SK-N-DZ (cell line): ENCODE results near the gene ACSL5.

Source experiments
- DNase-seq: peaks from one replicate; pipeline ENCODE4 v3.0.0-alpha.2; 2015; ENCODE audit warnings: low spot score

Gene ACSL5

DNA sequence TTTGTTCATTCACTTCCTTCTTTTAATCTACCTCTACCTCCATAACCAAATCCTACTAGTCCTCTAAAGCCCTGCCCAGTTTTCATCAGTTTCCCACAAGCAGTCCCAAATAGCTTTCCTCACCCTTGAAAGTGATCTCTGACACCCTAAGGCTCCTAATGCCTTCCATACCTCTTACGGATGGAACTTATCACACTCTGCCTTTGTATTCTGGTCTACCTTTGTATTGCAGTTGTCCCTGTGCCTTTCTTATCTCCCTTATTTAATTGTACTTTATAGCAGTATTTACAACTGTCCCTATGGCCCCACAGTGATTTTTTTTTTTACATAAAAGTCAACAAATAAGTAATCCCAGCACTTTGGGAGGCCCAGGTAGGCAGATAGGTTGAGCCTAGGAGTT is 33.8 kb downstream of the ACSL5 start:
- no peak for DNase-seq

DNA sequence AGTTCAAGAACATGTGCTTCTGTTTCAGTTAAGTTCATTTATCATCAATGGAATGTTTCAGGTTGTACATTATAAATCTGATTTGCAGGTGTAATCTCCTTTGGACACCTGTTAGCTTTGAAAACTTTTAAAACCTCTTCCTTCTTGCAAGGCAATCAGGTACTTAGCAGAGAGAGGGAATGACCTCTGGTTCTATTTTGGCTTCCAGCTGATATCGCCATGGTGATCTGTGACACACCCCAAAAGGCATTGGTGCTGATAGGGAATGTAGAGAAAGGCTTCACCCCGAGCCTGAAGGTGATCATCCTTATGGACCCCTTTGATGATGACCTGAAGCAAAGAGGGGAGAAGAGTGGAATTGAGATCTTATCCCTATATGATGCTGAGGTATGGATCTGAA is 35.4 kb downstream of the ACSL5 start:
- DNase-seq: no peak

DNA sequence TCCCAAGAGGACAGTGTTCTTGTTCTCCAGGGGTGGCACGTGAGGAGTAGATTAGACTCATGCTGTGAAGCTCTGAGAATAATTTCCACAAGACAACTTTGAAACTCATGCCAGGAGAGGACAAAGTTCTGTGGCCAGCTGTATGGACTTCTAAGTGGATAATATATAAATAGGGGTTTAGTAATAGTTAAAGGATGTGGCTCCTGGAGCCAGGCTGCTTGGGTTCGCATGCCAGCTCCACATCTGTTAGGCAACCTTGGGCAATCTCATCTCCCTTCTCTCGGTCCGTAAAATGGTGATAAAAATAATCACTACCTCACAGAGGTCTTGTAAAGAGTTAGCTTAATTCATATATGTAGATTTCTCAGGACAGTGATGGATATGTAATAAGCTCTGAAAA is 35.8 kb downstream of the ACSL5 start:
- no peak for DNase-seq

DNA sequence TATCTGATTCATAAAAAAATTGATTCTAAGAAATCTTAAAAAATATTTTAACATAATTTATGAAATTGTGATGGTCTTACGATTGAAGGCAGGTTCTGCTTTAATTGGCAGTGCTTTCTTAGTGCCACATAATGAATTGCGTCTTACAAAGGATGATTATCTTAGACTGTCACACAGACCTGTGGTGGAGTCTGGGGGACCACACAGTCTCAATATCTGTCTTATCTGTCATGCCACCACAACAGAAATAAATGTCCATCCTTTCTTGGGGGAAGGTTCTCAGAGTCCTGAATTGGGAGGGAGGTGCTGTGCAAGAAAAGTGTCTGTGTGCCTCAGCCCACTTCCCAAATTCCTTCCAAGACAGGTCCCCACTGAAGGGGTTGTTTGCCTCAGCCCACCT is 38.8 kb downstream of the ACSL5 start:
- DNase-seq: no peak

DNA sequence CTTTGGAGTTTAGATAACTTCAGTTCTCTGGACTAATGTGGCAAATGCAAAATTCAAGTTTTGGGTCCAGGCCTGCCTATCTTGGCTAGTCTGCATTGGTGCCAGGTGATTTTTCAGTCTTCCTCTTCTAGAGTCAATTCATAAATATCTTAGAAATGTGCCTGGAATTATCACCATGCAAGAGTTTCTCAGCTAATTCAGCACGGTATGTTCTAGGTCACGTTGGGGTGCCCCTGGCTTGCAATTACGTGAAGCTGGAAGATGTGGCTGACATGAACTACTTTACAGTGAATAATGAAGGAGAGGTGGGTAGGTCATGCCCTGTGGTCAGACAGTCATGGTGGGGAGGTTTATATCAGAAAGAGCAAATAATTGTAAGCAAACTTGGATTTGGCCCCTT is 47.8 kb downstream of the ACSL5 start:
- no peak for DNase-seq

DNA sequence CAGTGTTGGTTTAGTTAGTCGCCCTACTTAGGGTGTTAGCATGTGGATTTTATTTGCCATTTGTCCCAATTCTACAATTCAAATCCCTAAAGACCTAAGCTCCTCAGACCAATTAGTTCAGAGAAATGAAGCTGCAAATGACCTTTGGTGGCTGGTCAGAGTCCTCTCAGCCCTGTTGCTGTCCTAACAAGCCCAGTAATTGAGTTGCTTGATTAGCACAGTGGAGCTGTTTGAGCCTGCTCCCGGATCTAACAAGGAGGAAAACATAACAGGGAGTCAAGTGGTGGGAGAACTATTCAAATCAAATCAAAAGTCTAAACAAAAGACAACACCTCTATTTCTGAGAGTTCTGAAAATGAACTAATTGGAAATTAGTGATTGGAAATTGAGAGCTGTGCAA is 50.7 kb downstream of the ACSL5 start:
- DNase-seq: no peak

DNA sequence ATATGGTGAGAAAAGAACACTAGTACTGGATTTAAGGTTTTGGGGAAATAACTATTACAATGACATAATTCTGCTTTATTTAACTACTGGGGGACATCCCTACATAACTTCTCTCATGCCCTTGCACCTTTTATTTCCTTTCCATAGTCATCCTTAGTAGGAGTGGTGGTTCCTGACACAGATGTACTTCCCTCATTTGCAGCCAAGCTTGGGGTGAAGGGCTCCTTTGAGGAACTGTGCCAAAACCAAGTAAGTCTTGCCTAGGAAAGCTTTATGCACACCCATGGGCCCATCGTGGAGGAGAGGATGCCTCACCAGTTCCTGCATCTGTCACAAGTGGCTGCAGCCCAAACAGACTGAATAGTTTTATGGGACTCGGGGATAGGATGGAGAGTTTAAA is 52.2 kb downstream of the ACSL5 start:
- DNase-seq: no peak

DNA sequence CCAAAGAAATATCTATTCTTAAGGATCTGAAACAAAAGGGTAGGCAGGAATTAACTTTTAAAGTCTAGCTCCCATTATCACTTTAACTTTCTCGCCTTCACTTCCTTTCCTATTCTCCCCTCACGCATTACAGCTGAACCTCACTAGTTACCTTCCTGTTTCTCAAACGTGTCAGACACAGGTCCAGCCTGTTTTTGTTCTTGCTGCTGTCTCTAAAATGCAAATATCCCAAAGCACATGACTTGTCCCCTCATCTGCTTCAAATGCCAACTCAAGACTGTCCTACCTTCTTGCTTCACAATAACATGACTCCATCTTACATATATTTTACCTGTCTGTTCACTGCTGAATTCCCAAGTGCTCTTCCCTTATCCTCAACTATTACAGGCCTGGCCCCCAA is 55.2 kb downstream of the ACSL5 start:
- DNase-seq: no peak

DNA sequence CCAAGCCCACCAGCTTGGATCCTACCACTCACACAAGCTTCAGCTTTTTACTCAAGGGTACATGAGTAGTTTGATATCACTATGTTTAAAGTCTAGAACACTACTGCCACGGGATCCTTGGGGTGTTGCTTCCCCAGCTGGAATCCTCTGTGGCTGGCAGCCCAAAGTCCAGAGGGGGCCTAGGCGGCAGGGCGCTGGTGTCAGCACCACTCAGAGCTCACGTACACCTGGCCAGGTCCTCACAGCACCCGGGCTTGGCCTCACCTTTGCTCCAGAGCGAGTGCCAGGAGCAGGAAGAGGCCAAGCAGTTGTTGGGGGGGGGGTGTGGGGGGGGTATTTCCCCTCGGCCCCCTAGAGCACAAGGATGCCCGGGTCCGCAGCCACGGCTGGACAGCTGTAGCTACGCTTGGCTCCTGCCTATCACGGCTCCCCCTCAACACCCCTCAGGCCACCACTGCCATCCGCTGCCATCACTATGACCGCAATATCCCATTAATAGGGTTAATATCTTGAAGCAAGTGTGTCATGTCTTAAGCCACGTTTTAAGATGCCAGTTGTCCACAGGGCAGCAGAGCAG is 55.8 kb downstream of the ACSL5 start:
- no peak for DNase-seq

DNA sequence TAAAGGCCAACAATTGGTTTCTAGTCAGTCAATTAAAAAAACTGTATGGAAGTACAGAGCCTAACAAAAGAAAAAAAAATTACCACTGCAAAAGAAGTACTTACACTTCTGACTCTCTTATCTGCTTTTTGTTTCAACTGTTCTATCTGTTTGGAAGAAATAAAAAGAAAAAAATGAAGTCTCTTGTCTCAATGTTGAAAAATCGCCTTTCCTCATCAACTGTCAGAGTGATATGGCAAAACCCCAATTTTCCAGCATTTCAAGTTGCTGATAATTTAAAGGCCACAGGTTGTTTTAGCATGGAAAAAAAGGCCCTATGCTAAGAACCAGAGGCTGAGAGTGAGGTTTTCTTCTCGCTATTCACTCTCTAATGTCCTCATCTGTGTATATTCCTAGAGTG is 59.2 kb downstream of the ACSL5 start:
- no peak for DNase-seq

DNA sequence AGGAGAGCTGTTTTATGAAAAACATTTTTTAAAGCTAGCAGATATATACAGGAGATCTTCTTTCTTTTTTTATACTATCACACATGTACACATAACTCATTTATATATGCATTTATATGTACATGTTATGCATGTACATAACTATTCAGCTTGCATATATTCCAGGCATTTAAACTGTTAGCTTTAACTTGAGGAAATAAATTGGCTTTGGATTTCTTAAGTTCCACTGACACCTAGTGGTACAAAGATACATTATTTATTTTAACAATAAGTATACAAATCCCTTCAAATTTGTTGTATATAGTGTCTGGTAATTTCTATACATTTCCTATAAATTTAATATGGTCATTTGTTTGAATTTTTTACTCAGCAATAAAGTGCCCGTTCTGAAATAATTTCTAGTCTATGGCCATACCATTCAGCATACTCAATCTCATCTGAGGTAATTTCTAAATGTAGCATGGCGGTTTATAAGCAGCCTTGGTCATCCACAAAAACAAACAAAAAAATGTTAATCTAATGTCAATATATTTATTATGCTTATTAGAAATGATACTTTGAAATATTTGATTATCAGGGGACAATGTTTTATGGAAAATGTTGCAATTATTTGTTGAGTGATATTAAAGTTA is 61.2 kb downstream of the ACSL5 start:
- no peak for DNase-seq

DNA sequence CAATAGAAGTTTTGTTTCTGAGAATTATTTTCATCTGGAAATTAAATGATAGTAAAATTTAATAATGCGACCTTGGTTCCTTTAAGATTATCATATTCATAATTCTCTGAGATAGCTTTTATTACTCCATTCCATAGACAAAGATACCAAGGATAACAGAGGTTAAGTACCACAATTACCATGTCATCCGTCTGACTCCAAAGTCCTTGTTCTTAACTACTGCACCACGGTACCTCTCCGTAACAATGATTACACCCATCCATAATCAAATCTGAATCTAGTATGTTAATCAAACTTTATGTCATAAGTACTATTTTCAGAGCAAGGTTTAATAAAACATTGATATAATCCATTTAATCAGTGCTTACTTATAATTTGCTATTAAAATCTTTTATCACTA is 64.4 kb downstream of the ACSL5 start:
- no peak for DNase-seq

DNA sequence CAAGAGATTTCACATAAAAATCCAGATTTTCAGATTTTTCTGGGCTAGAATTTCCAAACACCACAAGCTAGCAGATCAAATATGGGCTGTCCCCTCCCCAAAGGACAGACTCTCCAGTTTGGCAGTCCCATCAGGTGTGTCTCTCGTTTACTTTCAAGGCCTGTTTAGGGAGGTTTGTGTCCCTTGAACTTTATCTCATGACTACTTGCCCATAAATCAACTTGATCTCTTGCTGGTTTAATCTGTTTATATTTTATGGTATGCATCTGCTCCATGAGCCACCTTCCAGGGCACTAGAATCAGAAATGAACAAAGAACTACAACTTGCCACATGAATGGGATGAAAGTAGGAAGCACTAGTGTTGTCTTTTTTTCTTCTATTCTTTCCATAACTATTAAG is 67.6 kb downstream of the ACSL5 start:
- DNase-seq: no peak

DNA sequence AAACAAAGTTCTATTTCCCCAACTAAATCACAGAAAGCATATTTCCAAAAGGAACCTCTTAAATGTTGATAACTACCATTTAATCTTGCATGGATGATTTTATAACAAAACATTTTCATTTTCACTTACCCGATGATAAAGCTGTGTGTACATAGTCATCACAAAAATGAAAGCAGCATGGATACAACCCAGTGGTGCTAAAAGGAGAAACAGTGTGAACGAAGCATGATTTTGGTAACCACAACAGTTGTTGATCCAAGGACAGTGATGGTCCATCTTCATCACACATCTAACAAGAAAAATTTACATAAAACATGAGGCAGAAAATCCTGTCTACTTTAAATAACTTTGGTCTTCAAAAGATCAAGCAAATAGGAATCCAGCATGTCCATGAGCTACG is 68.1 kb downstream of the ACSL5 start:
- DNase-seq: no peak

DNA sequence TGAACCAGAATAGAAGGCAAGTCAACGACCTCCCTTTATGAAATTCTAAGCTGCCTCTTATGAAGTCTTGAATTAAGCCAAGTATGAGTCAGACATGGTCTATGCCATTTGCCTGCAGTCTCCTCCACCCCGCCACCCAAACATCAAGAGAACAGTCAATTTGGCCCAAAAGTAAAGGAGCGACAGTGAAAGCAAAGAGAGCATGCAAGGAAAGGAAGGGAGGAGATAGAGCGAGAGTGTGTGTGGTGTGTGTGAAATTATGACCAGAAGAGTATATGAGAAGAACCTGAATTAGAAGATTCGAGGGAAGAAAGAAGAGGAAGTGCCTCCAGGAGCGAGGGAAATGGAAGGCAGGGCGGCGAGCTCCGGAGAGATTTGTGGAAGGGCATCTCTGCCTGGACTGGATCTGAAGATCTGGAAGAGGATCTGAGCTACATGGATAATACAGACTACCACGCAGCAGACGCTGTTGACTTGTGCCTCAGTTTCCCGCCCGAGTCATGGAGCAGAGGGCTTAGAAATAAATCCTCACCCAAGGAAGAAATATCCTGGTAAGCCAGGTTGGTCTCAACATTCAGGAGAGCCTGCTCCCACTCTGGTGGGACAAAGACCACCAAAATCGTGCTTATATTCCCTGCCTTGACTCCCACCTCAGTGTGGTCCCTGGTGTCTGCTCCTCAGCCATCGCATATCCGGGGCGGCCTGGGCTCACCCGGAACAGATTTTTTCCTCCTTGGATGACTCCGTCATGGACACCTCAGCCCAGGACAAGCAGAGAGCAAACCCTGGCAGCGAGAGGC is 72.3 kb downstream of the ACSL5 start:
- DNase-seq: peak; percentile 4

DNA sequence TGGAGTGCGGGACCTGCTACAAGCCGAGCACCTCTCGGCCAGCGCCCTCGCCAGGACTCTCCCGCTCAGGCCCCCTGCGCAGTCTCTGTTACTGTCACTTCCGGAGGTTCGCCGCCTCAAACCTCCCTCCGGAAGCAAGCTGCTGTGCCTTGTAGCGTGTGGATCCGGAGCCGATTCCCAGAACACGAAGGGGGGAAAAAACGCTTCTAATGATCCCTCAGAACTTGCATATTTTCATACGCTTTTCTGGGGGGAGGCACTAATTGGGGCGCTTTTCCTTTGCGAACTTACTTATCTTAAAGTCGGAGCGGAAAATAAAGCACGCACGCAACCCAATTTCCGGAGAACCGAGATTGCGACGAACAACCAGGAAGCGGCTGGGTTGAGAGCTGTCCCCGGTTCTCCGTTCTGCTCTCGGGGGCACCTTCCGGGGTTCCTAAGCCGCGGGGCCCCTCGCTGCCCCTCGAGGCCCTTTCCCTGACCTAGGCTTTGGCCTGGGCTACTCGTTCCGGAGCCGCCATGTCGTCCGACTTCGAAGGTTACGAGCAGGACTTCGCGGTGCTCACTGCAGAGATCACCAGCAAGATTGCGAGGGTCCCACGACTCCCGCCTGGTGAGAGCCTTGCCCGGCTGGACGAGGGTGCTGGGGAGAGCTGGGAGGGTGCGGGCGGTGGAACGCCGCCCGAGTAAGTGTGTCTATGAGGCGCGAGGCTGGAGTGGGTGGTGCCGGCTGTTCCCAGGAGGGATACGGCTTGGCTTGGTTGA is 73.1 kb downstream of the ACSL5 start, which contains the start of the genes VTI1A and ZDHHC6:
Gene VTI1A, plus strand, starts transcription at position 361 of the 765 bp plus-strand sequence. Its CDS starts 159 bp downstream, at position 520.
Gene ZDHHC6, minus strand, starts transcription at position 60 of the 765 bp plus-strand sequence. CDS start 1,478 bp downstream, outside the sequence.
- peak; percentile 88 for DNase-seq

DNA sequence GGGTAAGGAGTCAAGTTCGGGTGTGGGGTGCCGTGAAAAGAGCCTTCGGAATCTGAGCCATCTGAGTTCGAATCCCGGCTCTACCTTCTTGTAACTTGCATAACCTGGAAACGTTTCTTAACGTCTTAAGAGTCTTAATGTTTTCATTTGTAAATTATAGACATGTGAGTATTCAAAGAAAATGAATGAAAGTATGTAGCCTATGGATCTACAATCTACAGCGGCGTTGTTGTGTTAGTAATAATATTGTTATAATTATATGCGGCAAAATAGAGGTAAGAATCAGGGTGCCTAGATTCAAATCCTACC is 73.7 kb downstream of the ACSL5 start:
- no peak for DNase-seq

DNA sequence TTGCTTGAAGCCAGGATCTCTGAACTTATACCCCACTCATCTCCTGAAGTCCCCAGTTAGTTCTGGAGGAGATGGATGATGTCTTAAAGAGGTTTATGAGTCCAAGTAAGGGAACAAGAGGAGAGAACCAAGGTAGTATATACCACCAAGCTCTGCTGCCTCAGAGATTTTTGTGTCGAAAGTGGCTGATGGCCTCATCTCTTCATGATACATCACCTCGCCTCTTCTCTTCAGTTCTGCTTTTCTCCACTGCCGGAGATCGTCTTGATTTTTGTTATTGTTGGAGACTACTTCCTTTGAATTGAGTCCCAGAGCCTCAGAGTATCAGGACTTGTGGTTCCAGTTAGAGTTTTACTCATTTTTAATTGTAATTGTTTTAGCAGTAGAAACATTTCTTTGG is 75.0 kb downstream of the ACSL5 start:
- no peak for DNase-seq

DNA sequence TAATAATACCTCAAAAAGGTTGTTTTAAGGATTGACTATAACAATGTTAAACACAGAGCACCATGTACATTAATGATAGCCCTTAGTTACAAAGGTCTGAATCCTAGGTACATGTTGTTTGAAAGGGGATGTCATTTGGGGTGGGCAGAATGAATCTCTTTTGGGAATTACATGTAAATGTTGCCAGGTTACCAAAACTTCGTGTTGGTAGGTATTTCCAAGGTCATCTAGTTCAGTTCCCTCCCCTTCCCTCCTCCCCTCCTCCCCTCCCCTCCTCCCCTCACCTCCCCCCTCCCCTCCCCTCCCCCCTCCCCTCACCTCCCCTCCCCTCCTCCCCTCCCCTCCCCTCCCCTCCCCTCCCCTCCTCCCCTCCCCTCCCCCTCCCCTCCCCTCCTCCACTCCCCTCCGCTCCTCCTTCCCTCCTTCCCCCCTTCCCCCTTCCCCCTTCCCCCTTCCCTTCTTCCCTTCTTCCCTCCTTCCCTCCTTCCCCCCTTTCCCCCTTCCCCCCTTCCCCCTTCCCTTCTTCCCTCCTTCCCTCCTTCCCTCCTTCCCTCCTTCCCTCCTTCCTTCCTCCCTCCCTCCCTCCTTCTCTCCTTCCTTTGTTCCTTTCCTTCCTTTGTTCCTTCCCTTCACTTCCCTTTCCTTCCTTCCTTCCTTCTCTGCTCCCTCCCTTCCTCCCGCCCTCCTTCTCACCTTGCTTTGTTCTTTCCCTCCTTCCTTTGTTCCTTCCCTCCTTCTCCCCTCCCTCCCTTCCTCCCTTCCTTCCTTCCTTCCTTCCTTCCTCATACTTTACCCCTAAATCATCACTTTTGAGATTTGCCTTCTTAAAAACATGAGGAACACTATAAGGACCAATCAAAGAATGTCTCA is 81.2 kb downstream of the ACSL5 start:
- DNase-seq: no peak

DNA sequence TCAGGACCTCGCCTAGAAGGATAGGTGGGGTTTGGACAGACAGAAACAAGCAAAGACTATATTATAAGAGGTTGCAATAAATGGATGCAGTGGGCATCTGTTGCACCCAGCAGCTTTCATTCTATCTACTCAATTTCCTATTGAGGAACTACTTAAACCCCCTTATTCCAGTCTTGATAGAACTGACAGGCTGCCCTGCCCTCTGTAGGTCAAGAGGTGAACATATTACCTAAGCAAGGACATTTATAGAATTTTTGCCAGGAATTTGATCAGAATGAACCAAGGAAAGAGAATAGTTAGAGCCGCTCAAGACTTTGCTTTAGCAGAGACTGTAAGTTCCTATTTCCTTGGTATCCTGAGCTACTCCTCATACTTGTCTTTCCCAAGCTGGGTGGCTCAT is 82.6 kb downstream of the ACSL5 start:
- DNase-seq: no peak

DNA sequence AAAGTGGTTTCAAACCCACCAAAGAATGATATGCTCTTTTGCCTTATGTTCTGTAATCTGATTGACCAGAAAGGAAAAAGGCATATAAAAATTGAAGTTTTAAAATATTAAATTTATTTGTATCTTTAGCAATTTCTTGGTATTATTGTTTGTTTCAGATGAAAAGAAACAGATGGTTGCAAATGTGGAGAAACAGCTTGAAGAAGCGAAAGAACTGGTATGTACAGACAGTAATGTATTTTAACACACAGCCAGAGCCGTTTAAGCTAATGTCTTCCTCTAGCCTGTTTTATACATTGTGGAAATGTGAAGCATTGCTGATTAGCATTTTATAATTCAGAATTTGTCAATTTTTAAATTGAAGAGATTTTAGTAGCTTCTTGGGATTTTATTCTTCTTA is 86.5 kb downstream of the ACSL5 start:
- no peak for DNase-seq
